NT2/D1 (cell line): ENCODE results near the gene CDC34.

Source experiments
- SUZ12 ChIP-seq: IDR thresholded peaks from 2 replicates; pipeline ENCODE4 v1.6.1; 2011; ENCODE audit not compliant: insufficient read length, insufficient read depth; ENCODE audit errors: extremely low read depth
- YY1 ChIP-seq: IDR thresholded peaks from 2 replicates; pipeline ENCODE4 v1.6.1; 2011; ENCODE audit not compliant: insufficient read length, insufficient read depth
- ZNF274 ChIP-seq: IDR thresholded peaks from 2 replicates; pipeline ENCODE4 v1.6.1; 2011; ENCODE audit warnings: mild to moderate bottlenecking, low read depth, low read length

DNA sequence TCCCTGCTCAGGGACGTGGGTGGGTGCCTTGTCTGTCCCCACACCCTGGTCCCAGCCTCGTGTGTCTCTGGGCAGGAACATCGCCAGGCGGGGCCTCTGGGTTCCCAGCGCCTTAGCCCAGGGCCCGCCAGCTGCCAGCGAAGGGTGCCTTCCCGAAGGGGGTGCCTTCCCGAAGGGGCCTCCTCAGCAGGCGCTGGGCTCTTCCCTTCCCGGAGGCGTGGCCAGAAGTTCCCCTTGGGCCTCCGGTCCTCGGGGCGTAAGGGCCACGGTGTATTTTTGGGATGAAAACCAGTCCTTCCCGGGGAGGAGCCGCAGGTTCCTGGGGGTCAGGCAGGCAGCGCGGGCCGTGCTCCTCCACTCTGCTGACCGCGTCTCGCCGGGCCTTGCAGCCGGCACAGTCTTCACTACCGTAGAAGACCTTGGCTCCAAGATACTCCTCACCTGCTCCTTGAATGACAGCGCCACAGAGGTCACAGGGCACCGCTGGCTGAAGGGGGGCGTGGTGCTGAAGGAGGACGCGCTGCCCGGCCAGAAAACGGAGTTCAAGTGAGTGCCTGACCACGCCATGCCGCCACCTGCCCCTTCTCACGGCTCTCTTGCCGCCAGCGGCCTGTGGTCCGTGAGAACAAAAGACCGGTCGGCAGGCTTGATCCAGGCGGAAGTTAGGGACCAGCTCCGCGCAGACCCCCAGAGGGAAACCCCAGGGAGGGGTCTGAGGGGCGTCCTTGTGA is 47.7 kb downstream of the CDC34 start:
- no peak for TF ChIP-seq YY1
- no peak for TF ChIP-seq SUZ12
- TF ChIP-seq ZNF274 = no peak
